GM21515 (cell line): ENCODE measurements around the gene NCBP2.
A peak's percentile ranks its signal among the peaks of the same experiment; 100 is the strongest.

Experiments
- ATAC-seq: cut with Tn5 transposase; IDR thresholded peaks from one replicate; pipeline ENCODE4 v1.9.1; 2021; ENCODE audit not compliant: unreplicated experiment

NCBP2 gene

GRCh38 chr3:196942226-196942914 lies at the start of gene NCBP2:
Gene NCBP2 (minus strand): TSS chr3:196942528. CDS start chr3:196942503, 25 bp downstream.
- ATAC-seq, result peak; percentile 87

- ATAC-seq, result no peak
These were observed 49.5 kb upstream of the NCBP2 start for GRCh38 chr3:196991581-196992460.

- no peak for ATAC-seq
These were observed 48.3 kb upstream of the NCBP2 start for GRCh38 chr3:196990601-196991007.

- ATAC-seq, result no peak
These were observed 47.5 kb upstream of the NCBP2 start for GRCh38 chr3:196989721-196990262.

- no peak for ATAC-seq
These were observed 46.1 kb upstream of the NCBP2 start for GRCh38 chr3:196988241-196989029.

- ATAC-seq, result no peak
These were observed 44.7 kb upstream of the NCBP2 start for GRCh38 chr3:196987022-196987421.

- no peak for ATAC-seq
These were observed 43.9 kb upstream of the NCBP2 start for GRCh38 chr3:196985954-196986885.

GRCh38 chr3:196985298-196985697 lies 43.0 kb upstream of the NCBP2 start:
- no peak for ATAC-seq

- no peak for ATAC-seq
These were observed 40.9 kb upstream of the NCBP2 start for GRCh38 chr3:196983186-196983585.

GRCh38 chr3:196981657-196982056 lies 39.3 kb upstream of the NCBP2 start:
- no peak for ATAC-seq

- ATAC-seq, result no peak
These were observed 37.2 kb upstream of the NCBP2 start for GRCh38 chr3:196979545-196979944.

- ATAC-seq, result no peak
These were observed 34.6 kb upstream of the NCBP2 start for GRCh38 chr3:196976941-196977340.

GRCh38 chr3:196975349-196975748 lies 33.0 kb upstream of the NCBP2 start:
- no peak for ATAC-seq

- no peak for ATAC-seq
These were observed 32.3 kb upstream of the NCBP2 start for GRCh38 chr3:196974661-196975060.

GRCh38 chr3:196971094-196971698 lies 28.9 kb upstream of the NCBP2 start:
- ATAC-seq, result no peak

- ATAC-seq, result no peak
These were observed 28.3 kb upstream of the NCBP2 start for GRCh38 chr3:196970547-196971093.

GRCh38 chr3:196969660-196970546 lies 27.6 kb upstream of the NCBP2 start:
- ATAC-seq, result peak; percentile 70

- peak; percentile 47 for ATAC-seq
These were observed 26.9 kb upstream of the NCBP2 start for GRCh38 chr3:196969134-196969659.
